ENCODE data around the gene EPB41.
"Not testable (repeated sequence)": the region's sequence is repeated elsewhere in the genome, so short reads cannot be mapped to it uniquely, and the experiment has no call there.

EPB41 gene

GRCh38 chr1:29056256-29056655 is 141.9 kb downstream of the EPB41 start:
- no peak for DNase-seq

DNA sequence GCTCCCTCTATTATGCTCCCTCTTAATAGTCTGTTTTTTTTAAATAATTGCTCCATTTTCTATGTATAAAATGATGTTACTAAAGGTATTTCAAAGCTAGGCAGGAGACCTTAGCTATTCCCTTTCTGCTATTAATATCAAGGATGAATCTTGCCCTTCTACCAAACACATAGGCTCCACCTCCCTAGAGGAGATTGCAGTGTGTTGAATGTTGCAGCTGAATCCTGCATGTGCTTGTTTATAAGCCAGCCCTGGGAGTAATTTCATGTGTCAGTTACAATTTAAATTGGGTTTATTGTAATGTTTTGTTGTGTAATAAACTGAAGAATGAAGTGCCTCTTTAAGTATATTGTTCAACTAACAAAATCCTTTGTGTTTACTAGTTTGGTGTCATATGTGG is 143.3 kb downstream of the EPB41 start:
- DNase-seq = no peak

GRCh38 chr1:29062157-29062942 is 148.0 kb downstream of the EPB41 start:
- peak; percentile 31 for DNase-seq

DNA sequence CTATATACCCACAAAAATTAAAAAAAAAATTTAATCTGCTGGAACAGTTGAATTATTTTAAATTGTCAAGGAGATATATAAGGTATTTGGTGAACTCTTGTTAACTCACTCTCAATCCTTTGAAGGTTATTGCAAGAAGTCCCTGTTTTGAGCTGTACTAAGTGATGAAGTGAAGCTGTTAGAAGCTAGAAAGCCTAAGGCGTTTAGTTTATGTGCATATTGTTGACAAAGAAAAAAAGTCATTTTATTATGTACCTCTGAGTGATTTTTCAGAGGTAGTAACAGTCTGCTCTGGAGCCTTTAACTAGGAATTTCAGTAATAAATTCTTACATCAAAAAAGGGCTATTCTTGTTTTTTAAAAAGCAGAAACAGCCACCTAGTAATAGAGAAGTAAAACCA is 149.7 kb downstream of the EPB41 start:
- no peak for DNase-seq

- DNase-seq = no peak
Observed at GRCh38 chr1:29077155-29077554, 162.8 kb downstream of the EPB41 start.

DNA sequence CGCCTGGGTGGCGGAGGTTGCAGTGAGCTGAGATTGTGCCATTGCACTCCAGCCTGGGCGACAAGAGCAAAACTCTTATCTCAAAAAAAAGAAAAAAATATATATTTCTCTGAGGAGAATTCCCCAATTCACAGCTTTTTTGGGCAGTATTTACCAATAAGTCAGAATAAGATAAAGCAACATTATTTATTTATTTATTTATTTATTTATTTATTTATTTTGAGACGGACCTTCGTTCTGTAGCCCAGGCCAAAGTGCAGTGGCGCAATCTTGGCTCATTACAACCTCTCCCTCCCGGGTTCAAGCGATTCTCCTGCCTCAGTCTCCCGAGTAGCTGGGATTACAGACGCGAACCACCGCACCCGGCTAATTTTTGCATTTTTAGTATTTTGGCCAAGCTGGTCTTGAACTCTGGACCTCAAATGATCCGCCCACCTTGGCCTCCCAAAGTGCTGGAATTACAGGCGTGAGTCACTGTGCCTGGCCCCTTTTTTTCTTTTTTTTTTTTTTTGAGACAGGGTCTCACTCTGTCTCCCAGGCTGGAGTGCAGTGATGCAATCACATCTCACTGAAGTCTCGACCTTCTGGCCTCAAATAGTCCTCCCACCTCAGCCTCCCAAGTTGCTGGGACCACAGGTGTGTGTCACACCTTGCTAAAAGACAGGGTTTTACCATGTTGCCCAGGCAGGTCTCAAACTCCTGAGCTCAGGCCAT is 165.7 kb downstream of the EPB41 start:
- DNase-seq = not testable (repeated sequence)

GRCh38 chr1:29081201-29081600 is 166.8 kb downstream of the EPB41 start:
- no peak for DNase-seq

DNA sequence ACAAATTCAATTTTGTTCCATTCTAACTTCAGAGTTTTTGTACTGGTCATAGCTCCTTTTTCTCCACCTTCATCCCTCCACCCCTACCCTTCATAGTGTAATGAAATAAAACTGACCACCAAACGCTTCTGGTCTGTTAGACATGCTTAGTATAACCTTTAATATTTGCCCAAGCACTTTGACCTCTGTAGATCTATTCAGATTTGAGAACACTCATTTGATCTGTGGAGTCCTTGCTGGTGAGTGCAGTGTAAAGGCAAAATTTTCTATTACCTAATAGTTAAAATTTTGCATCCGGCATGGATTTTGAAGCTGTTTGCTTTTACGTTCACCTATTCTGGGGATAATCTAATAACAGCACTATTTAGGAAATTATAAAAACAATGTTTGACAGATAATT is 168.2 kb downstream of the EPB41 start:
- no peak for DNase-seq

- no peak for DNase-seq
Observed at GRCh38 chr1:29083317-29084195, 169.2 kb downstream of the EPB41 start.

DNA sequence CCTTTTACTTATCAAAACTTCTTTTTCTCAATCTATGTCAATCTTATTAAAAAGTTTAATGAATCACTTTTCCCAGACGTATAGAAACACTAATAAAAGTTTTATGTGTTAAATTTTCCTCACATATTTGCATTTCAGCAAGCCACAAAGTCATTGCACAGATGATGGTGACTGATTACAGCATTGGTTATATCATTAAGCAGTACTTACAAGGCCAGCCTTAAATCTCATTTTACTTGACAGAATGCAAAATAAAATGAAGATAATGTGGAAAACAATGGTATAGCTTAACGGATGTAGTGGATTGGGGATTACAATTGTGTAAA is 169.8 kb downstream of the EPB41 start:
- DNase-seq = no peak

DNA sequence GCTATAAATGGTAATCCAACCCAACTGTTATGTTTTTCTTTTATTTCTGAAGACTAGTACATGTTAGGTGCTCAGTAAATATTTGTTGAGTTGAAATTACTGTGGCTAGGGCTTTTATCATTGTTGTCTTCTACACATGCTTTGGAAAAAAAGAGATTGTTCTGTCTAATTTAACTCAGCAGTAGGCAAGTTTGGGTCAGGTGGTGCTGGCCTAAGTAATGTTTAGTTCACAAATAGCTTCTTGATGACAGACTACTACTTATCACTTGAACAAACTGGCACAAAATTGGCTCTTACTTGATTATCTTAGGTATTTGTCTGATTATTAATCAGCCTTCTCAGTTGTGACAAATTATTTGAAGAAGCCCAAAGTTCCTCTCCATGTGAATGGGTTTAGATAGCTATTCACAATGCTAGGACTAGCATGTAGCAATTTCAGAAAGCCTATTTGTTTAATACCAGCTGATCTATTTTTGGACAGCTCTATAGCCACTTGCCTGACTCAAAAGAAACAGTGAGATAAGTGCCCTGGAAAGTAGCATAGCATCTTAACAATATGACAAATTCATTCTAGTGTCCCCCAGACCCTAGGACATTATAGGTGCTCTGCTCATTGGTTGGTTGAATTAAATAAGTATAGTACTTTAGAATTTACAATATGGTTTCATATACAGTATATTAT is 176.7 kb downstream of the EPB41 start:
- DNase-seq = no peak

DNA sequence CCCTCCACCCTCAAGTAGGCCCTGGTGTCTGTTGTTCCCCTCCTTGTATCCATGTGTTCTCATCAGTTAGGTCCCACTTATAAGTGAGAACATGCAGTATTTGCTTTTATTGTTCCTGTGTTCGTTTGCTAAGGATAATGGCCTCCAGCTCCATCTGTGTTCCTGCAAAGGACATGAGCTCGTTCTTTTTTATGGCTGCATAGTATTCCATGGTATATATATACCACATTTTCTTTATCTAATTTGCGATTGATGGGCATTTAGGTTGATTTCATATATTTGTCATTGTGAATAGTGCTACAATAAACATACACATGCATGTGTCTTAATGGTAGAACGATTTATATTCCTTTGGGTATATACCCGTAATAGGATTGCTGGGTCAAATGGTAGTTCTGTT is 178.3 kb downstream of the EPB41 start:
- DNase-seq = not testable (repeated sequence)

DNA sequence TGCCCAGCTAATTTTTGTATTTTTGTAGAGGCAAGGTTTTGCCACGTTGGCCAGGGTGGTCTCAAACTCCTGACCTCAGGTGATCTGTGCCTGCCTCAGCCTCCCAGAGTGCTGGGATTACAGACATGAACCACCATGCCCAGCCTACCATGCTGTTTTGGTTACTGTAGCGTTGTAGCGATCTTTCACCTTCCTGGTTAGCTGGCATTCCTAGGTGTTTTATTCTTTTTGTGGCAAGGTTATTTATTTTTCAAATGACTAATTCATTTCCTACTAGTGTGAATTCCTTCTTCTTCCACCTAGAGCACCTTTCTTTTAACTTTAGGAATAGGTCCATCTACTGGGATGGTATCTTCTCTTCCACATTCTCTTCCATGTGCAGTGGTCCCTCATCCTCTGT is 180.1 kb downstream of the EPB41 start:
- no peak for DNase-seq

DNA sequence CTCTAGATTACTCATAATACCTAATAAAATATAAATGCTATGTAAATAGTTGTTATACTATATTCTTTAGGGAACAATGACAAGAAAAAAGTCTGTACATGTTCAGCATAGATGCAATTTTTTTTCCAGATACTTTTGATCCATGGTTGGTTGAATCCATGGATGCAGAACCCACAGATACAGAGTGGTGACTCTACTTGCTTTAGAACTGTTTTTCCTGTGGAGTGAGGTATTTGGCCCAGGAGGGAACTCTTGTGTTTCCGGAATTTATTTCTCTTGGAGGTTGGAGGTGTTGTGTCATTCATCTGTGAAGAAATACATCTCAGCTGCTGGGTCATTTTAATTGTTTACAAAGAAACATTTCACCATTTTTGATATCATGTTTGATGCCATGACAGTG is 180.6 kb downstream of the EPB41 start:
- DNase-seq = no peak

- no peak for DNase-seq
Observed at GRCh38 chr1:29096231-29096886, 182.0 kb downstream of the EPB41 start.

DNA sequence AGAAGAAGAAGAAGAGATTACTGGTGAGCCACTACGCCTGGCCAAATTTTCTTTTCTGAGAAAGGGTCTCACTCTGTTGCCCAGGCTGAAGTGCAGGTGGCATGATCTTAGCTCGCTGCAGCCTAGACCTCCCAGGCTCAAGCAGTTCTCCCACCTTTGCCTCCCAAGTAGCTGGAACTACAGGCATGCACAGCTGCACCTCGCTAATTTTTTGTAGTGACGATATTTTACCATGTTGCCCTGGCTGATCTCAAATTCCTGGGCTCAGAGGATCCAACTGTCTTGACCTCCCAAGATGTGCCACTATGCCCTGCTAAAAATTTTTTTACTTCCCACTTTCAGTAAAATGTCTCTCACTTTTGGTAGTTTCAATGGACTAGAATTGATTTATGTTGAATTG is 184.9 kb downstream of the EPB41 start:
- no peak for DNase-seq

GRCh38 chr1:29100487-29100886 is 186.1 kb downstream of the EPB41 start:
- DNase-seq = no peak

GRCh38 chr1:29105822-29106221 is 191.5 kb downstream of the EPB41 start:
- DNase-seq = no peak

DNA sequence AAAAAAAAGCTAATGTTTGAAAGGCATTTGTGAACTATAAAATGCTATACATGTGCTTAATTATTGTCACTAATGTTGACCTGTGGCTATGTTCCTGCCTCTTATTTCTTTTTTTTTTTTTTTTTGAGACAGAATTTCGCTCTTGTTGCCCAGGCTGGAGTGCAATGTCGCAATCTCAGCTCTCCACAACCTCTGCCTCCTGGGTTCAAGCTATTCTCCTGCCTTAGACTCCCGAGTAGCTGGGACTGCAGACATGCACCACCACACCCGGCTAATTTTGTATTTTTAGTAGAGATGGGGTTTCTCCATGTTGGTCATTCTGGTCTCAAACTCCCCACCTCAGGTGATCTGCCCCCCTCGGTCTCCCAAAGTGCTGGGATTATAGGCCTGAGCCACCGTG is 193.7 kb downstream of the EPB41 start:
- DNase-seq = not testable (repeated sequence)

- no peak for DNase-seq
Observed at GRCh38 chr1:29112705-29113412, 198.5 kb downstream of the EPB41 start.

DNA sequence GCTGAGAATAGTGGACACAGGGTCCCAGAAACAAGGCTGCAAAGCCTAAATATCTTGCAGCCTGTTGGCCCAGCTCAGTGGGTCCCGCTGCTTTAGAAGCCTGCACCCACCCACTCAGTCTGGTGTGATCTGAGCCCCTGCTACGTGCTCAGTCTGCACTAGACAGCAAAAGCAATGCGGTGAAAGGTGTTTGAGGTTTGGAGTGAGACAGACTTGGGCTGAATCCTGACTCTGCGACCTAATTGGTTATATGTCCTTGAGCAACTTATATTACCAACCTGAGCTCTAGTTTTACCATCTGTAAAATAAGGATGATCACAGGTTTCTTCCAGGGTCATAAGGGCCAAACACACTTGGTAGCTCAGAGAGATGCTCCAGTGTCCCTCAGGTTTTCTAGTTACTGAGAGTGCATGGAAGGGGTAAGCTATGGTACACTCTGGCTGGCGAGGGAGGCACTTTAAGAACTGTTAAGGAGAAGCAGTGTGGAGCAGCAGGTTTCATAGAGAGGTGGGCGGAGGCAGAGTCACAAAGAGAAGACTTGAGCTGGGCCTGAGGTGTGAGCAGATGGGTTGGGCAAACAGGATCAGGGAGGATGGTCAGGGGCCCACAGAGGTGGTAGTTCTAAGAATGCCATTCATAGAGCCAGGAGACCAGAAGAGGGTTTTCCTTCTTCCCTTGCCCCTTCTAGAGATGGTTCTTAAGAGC is 199.2 kb downstream of the EPB41 start:
- no peak for DNase-seq
